Keratinocyte (primary cell): ENCODE results near the gene PARD3. TPM values are rescaled to one million over a fixed set of nuclear protein-coding genes. Genes with fewer than 3 reads are reported as not detected.

Experiments
- DNase-seq: peaks from one replicate; pipeline ENCODE4 v3.0.0-alpha.2; 2011; ENCODE audit warnings: low read depth, missing footprints, low spot score
- FAIRE-seq: peaks from 2 replicates; lab custom pipeline; 2011; peaks lifted over from hg19 to GRCh38; lab: Jason Lieb, UNC
- H2AFZ ChIP-seq: 2 replicates; pipeline ENCODE4 v1.6.0; 2012; ENCODE audit warnings: low read length, control low read depth, inconsistent platforms; ENCODE audit not compliant: control insufficient read depth
- H3K27ac ChIP-seq: 2 replicates; pipeline ENCODE4 v1.5.1; 2011; ENCODE audit warnings: low read length; ENCODE audit not compliant: control insufficient read depth, insufficient read depth
- H3K27me3 ChIP-seq: 3 replicates; pipeline ENCODE4 v1.6.0; 2011; ENCODE audit warnings: low read length; ENCODE audit not compliant: control insufficient read depth, insufficient read depth; ENCODE audit errors: extremely low read depth
- H3K36me3 ChIP-seq, 2 experiments: 2 replicates in 1 of 2; 3 replicates in 1 of 2; pipeline ENCODE4 v1.5.1; 2011; ENCODE audit warnings: low read length in 2 of 2, mild to moderate bottlenecking in 1 of 2; ENCODE audit not compliant: control insufficient read depth in 2 of 2, insufficient read depth in 2 of 2; ENCODE audit errors: extremely low read depth in 1 of 2
- H3K4me1 ChIP-seq: 3 replicates; pipeline ENCODE4 v1.5.1; 2011; ENCODE audit warnings: low read length; ENCODE audit not compliant: control insufficient read depth, insufficient read depth; ENCODE audit errors: extremely low read depth
- H3K4me2 ChIP-seq: 3 replicates; pipeline ENCODE4 v1.6.0; 2011; ENCODE audit warnings: low read depth, low read length; ENCODE audit not compliant: control insufficient read depth, insufficient read depth; ENCODE audit errors: extremely low read depth
- H3K4me3 ChIP-seq, 3 experiments: fragments of 200-600 bp in 1 of 3; sonication (generic) in 1 of 3; 2 replicates in 2 of 3; 3 replicates in 1 of 3; pipeline ENCODE4 v1.5.1; 2011 to 2016; ENCODE audit warnings: low read length in 3 of 3, mild to moderate bottlenecking in 3 of 3, control low read depth in 2 of 3, inconsistent platforms in 1 of 3, low read depth in 1 of 3, mixed read lengths in 1 of 3, mixed run types in 1 of 3, moderate library complexity in 1 of 3; ENCODE audit not compliant: control insufficient read depth in 2 of 3, insufficient read depth in 2 of 3; ENCODE audit errors: extremely low read depth in 1 of 3
- H3K79me2 ChIP-seq: 2 replicates; pipeline ENCODE4 v1.6.0; 2012; ENCODE audit warnings: low read length; ENCODE audit not compliant: control insufficient read depth, insufficient read depth
- H3K9ac ChIP-seq: 3 replicates; pipeline ENCODE4 v1.6.0; 2011; ENCODE audit warnings: low read length; ENCODE audit not compliant: control insufficient read depth, insufficient read depth; ENCODE audit errors: extremely low read depth
- H3K9me1 ChIP-seq: 3 replicates; pipeline ENCODE4 v1.6.0; 2011; ENCODE audit warnings: low read length; ENCODE audit not compliant: control insufficient read depth, insufficient read depth; ENCODE audit errors: extremely low read depth
- H3K9me3 ChIP-seq: 2 replicates; pipeline ENCODE4 v1.5.1; 2012; ENCODE audit warnings: low read depth, low read length; ENCODE audit not compliant: control insufficient read depth
- H4K20me1 ChIP-seq: 3 replicates; pipeline ENCODE4 v1.6.0; 2011; ENCODE audit warnings: low read length; ENCODE audit not compliant: control insufficient read depth, insufficient read depth; ENCODE audit errors: extremely low read depth
- CTCF ChIP-seq, 3 experiments: IDR thresholded peaks in 1 of 3; conservative IDR thresholded peaks in 1 of 3; optimal IDR thresholded peaks in 1 of 3; 2 replicates in 2 of 3; 3 replicates in 1 of 3; pipeline versions ENCODE3 to v1.5.1; 2011; ENCODE audit warnings: low read length in 3 of 3, mild to moderate bottlenecking in 3 of 3, moderate library complexity in 2 of 3, control low read depth in 1 of 3, inconsistent platforms in 1 of 3; ENCODE audit not compliant: insufficient read depth in 2 of 3; ENCODE audit errors: extremely low read depth in 1 of 3
- EZH2 ChIP-seq: IDR thresholded peaks from one replicate; pipeline ENCODE4 v1.6.1; 2012; ENCODE audit warnings: inconsistent platforms, mild to moderate bottlenecking, low read length, moderate library complexity
- dilution Hi-C: fragments of 300-500 bp; cut with MboI; formaldehyde crosslinking; loops from one replicate; pipeline ENCODE4 v1.7.0; 2020; ENCODE audit warnings: low sequenced_read_pairs; ENCODE audit not compliant: extremely low pct_ligation_motif_present
- polyA plus RNA-seq, 5 experiments: library from polyadenylated mRNA; depleted of rRNA in 3 of 5; stranded (reverse) in 3 of 5; stranded (forward) in 1 of 5; unstranded in 1 of 5; fragments of >200 nt; gene quantifications; 1 replicate in 1 of 5; 2 replicates in 3 of 5; 3 replicates in 1 of 5; pipeline versions ENCODE4 v1.2.1 to v1.2.3, GENCODE V29; 2011 to 2012; ENCODE audit warnings: missing spikeins in 2 of 5, low read depth in 1 of 5, low replicate concordance in 1 of 5

PARD3 gene
- polyA plus RNA-seq, 1 donor (not counting 4 experiments of a cell fraction or from before 2014, with no cell fraction given) = 46.4 TPM

- TF ChIP-seq CTCF (optimal IDR thresholded peaks at IDR 0.05 in 1 of 3, IDR thresholded peaks at IDR 0.05 in 1 of 3, conservative IDR thresholded peaks at IDR 0.05 in 1 of 3; ENCODE audit: extremely low read depth in 1 of 3, insufficient read depth in 2 of 3, low read length in 3 of 3) (no peak), EZH2 (no peak)
- peaks cover 2% of the 10 kb centered on the region for H3K9me1 ChIP-seq
- no peak overlapping the region for H3K4me3 ChIP-seq
- H2AFZ ChIP-seq = no peak overlapping the region
- H3K36me3 ChIP-seq = peaks cover 0 to 3% of the 10 kb centered on the region in 2 experiments
- no peak overlapping the region for H3K9ac ChIP-seq
- dilution Hi-C loops = no loop called here
- H3K4me1 ChIP-seq = no peaks in the 10 kb centered on the region
- peaks cover 48% of the 10 kb centered on the region for H3K79me2 ChIP-seq
- no peak overlapping the region for H3K27ac ChIP-seq
- H3K9me3 ChIP-seq = no peaks in the 10 kb centered on the region
- H3K4me2 ChIP-seq = no peak overlapping the region
- H3K27me3 ChIP-seq = no peaks in the 10 kb centered on the region
- no peak for FAIRE-seq
- H4K20me1 ChIP-seq = no peaks in the 10 kb centered on the region
- no peak for DNase-seq
Observed at GRCh38 chr10:34679177-34679576, 135.9 kb downstream of the PARD3 start.

- FAIRE-seq = no peak
- H3K79me2 ChIP-seq = peaks cover 41% of the 10 kb centered on the region
- no peaks in the 10 kb centered on the region for H3K4me1 ChIP-seq
- no peak overlapping the region for H3K4me2 ChIP-seq
- H3K27ac ChIP-seq = no peak overlapping the region
- no peaks in the 10 kb centered on the region for H3K9me3 ChIP-seq
- H3K36me3 ChIP-seq = peaks cover 0 to 3% of the 10 kb centered on the region in 2 experiments
- no peak for TF ChIP-seq EZH2
- no peak for TF ChIP-seq CTCF (optimal IDR thresholded peaks at IDR 0.05 in 1 of 3, IDR thresholded peaks at IDR 0.05 in 1 of 3, conservative IDR thresholded peaks at IDR 0.05 in 1 of 3; ENCODE audit: extremely low read depth in 1 of 3, insufficient read depth in 2 of 3, low read length in 3 of 3)
- H3K9me1 ChIP-seq = peaks cover 2% of the 10 kb centered on the region
- no peak for DNase-seq
- H2AFZ ChIP-seq = no peak overlapping the region
- dilution Hi-C loops = no loop called here
- no peak overlapping the region for H3K9ac ChIP-seq
- H3K4me3 ChIP-seq = no peak overlapping the region
- H3K27me3 ChIP-seq = no peaks in the 10 kb centered on the region
- no peaks in the 10 kb centered on the region for H4K20me1 ChIP-seq
Observed at GRCh38 chr10:34677591-34677990, 137.5 kb downstream of the PARD3 start.
